Nephron (organoid): ENCODE results near the gene SLC2A4RG.
A peak's percentile ranks its signal among the peaks of the same experiment; 100 is the strongest.

Experiments
- H3K27ac Mint-ChIP-seq, 3 experiments: 2 replicates each; pipeline ENCODE4 v1.8.0; 2020; ENCODE audit warnings: mixed read lengths in 3 of 3, mild to moderate bottlenecking in 2 of 3, moderate library complexity in 1 of 3
- H3K27me3 Mint-ChIP-seq: 2 replicates; pipeline ENCODE4 v1.8.0; 2021; ENCODE audit warnings: low read depth, mild to moderate bottlenecking, moderate library complexity, mixed read lengths
- H3K36me3 Mint-ChIP-seq: 2 replicates; pipeline ENCODE4 v1.8.0; 2020; ENCODE audit warnings: low read depth, mixed read lengths
- H3K4me1 Mint-ChIP-seq: 2 replicates; pipeline ENCODE4 v1.8.0; 2020; ENCODE audit warnings: mixed read lengths
- H3K4me3 Mint-ChIP-seq, 3 experiments: 2 replicates each; pipeline ENCODE4 v1.8.0; 2020; ENCODE audit warnings: mild to moderate bottlenecking in 3 of 3, mixed read lengths in 3 of 3, moderate library complexity in 2 of 3
- H3K9me3 Mint-ChIP-seq: 2 replicates; pipeline ENCODE4 v1.8.0; 2020; ENCODE audit warnings: mixed read lengths
- CTCF ChIP-seq, 3 experiments: fragments of 200-600 bp; sonication (generic); IDR thresholded peaks; one replicate each; pipeline ENCODE4 v1.5.0; 2021; ENCODE audit warnings: antibody characterized with exemption in 3 of 3; ENCODE audit not compliant: unreplicated experiment in 3 of 3

The SLC2A4RG gene

GRCh38 chr20:63702751-63703470, 36.7 kb upstream of the SLC2A4RG start:
- no peak for TF ChIP-seq CTCF (IDR thresholded peaks at IDR 0.05; ENCODE audit: unreplicated experiment in 3 of 3)
- no peaks in the 10 kb centered on the region for H3K9me3 Mint-ChIP-seq
- H3K4me1 Mint-ChIP-seq, result peaks cover 6% of the 10 kb centered on the region
- peaks cover 16% of the 10 kb centered on the region for H3K36me3 Mint-ChIP-seq
- no peak overlapping the region for H3K27ac Mint-ChIP-seq
- no peak overlapping the region for H3K4me3 Mint-ChIP-seq
- H3K27me3 Mint-ChIP-seq, result no peaks in the 10 kb centered on the region

GRCh38 chr20:63703471-63703975, 36.1 kb upstream of the SLC2A4RG start:
- Mint-ChIP-seq H3K4me3 (no peak overlapping the region), H3K27me3 (no peaks in the 10 kb centered on the region), H3K36me3 (peaks cover 16% of the 10 kb centered on the region), H3K27ac (no peak overlapping the region), H3K4me1 (peaks cover 7% of the 10 kb centered on the region), H3K9me3 (no peaks in the 10 kb centered on the region)
- no peak for TF ChIP-seq CTCF (IDR thresholded peaks at IDR 0.05; ENCODE audit: unreplicated experiment in 3 of 3)

GRCh38 chr20:63703976-63704748, 35.4 kb upstream of the SLC2A4RG start:
- no peak for TF ChIP-seq CTCF (IDR thresholded peaks at IDR 0.05; ENCODE audit: unreplicated experiment in 3 of 3)
- peaks cover 10% of the 10 kb centered on the region for H3K4me1 Mint-ChIP-seq
- no peaks in the 10 kb centered on the region for H3K27me3 Mint-ChIP-seq
- no peaks in the 10 kb centered on the region for H3K9me3 Mint-ChIP-seq
- peaks cover 20% of the 10 kb centered on the region for H3K36me3 Mint-ChIP-seq
- H3K4me3 Mint-ChIP-seq, result peak overlapping the region in 2 of 3 experiments; percentile 47 to 55
- H3K27ac Mint-ChIP-seq, result no peak overlapping the region

- Mint-ChIP-seq H3K4me3 (peak overlapping the region; percentile 67 to 90 (median 84)), H3K27me3 (no peaks in the 10 kb centered on the region), H3K27ac (no peak overlapping the region), H3K4me1 (peaks cover 10% of the 10 kb centered on the region), H3K9me3 (no peaks in the 10 kb centered on the region), H3K36me3 (peaks cover 20% of the 10 kb centered on the region)
- TF ChIP-seq CTCF (IDR thresholded peaks at IDR 0.05; ENCODE audit: unreplicated experiment in 3 of 3), result no peak
Observed at GRCh38 chr20:63704749-63705117, 34.8 kb upstream of the SLC2A4RG start.

GRCh38 chr20:63705232-63706026, 34.1 kb upstream of the SLC2A4RG start:
- Mint-ChIP-seq H3K27ac (no peak overlapping the region), H3K9me3 (no peaks in the 10 kb centered on the region), H3K27me3 (no peaks in the 10 kb centered on the region), H3K36me3 (peaks cover 24% of the 10 kb centered on the region), H3K4me3 (peak overlapping the region; percentile 67 to 90 (median 84)), H3K4me1 (peaks cover 12% of the 10 kb centered on the region)
- no peak for TF ChIP-seq CTCF (IDR thresholded peaks at IDR 0.05; ENCODE audit: unreplicated experiment in 3 of 3)
